AG04450 (cell line): ENCODE data around the gene FPGS. TPM values are rescaled to one million over a fixed set of nuclear protein-coding genes. Genes with fewer than 3 reads are reported as not detected.
"Not testable (repeated sequence)": the region's sequence is repeated elsewhere in the genome, so short reads cannot be mapped to it uniquely, and the experiment has no call there.

Experiments used
- CTCF ChIA-PET: fragments of 300-600, 350-600 bp; formaldehyde crosslinking; extraction: SDS; loops from one replicate; lab custom pipeline; 2022; ENCODE audit warnings: antibody characterized with exemption, inconsistent platforms; lab: Charles Lee
- POLR2A ChIA-PET: fragments of 350-600 bp; formaldehyde crosslinking; extraction: SDS; loops from one replicate; lab custom pipeline; 2021; ENCODE audit warnings: antibody characterized with exemption, inconsistent platforms; lab: Yijun Ruan, JAX
- DNase-seq: peaks from one replicate; pipeline ENCODE4 v3.0.0-alpha.2; 2011; ENCODE audit warnings: low read depth, low spot score
- H3K27ac ChIP-seq: one replicate; pipeline ENCODE4 v1.5.1; 2012; ENCODE audit warnings: low read depth, low read length, control low read depth
- H3K27me3 ChIP-seq: one replicate; pipeline ENCODE4 v1.6.0; 2012; ENCODE audit warnings: low read length; ENCODE audit not compliant: control insufficient read depth, insufficient read depth
- H3K4me3 ChIP-seq: 2 replicates; pipeline ENCODE4 v1.5.1; 2011; ENCODE audit warnings: mild to moderate bottlenecking, low read depth, low read length, control low read depth
- H3K9me3 ChIP-seq: 2 replicates; pipeline ENCODE4 v1.5.1; 2012; ENCODE audit warnings: low read length; ENCODE audit not compliant: control insufficient read depth, insufficient read depth
- CTCF ChIP-seq: IDR thresholded peaks from 2 replicates; pipeline ENCODE4 v1.5.1; 2011; ENCODE audit warnings: low read depth, low read length, control low read depth, inconsistent platforms
- polyA plus RNA-seq: library from polyadenylated mRNA; depleted of rRNA; stranded (reverse); fragments of >200 nt; gene quantifications from 2 replicates; pipeline ENCODE4 v1.2.3, GENCODE V29; 2011

The FPGS gene
- polyA plus RNA-seq, 1 experiment: 24.8 TPM

DNA sequence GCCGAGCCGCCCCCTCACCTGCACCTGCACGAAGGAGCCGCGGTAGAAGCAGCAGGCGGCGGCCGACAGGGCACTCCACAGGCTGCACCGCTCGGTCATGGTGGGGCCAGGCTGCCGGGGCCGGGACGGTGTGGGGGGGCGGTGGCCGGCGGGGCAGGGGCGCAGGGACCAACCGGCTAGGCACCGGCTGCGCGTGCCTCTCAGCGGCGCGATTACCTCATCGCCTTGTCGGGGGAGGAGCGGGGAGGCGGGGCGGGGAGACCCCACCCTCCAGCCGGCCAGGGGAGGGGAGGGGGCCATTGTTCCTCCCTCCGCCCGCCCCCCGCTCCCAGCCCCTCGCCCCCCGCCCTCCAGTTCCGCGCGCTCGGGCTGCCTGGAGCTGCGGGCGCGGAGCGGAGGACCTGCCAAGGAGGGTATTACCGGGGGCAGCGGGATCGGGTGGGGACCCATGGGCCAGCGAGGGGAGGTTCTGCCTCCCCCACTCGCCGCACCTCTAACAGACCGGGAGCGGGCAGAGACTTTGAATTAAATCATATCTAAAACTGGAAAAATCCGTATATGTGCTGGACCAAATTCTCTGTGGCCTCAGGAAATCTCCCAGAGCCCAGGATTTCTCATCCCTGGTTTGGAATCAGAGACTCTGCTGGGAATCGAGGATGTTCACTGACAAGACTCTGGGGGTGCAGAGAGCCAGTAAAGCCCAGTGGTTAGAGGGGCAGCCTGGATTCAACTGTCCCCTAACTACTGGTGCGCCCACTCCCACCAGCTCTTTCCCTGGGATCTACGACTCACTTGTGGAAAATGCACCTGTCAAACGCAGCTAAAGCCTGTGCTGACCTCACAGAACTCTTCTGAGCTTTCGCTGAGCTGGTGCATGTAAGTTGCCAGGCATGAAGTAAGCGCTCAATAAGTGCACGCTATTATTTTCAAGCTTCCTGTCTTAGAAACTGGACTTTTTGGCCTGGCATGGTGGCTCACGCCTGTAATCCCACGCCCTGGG, 47.3 kb upstream of the FPGS start:
- POLR2A ChIA-PET: no interaction called here
- H3K27me3 ChIP-seq: peaks cover 31% of the 10 kb centered on the region
- no peak overlapping the region for H3K27ac ChIP-seq
- DNase-seq: no peak
- no peak overlapping the region for H3K4me3 ChIP-seq
- CTCF ChIA-PET: interaction anchor here (0.6 kb wide), 1 partner anchor 163 kb away, joined by 6 read pairs; no protein-coding TSS in a partner anchor
- no peaks in the 10 kb centered on the region; the same call in 1 of the 2 replicates for H3K9me3 ChIP-seq
- no peak for TF ChIP-seq CTCF

GRCh38 chr9:127756233-127756632, 46.4 kb upstream of the FPGS start:
- no peak for DNase-seq
- Histone ChIP-seq H3K4me3 (no peak overlapping the region), H3K27ac (no peak overlapping the region), H3K27me3 (peaks cover 34% of the 10 kb centered on the region), H3K9me3 (no peaks in the 10 kb centered on the region)
- POLR2A ChIA-PET: interaction anchor here (0.7 kb wide), 1 partner anchor 25 kb away, joined by 4 read pairs; no protein-coding TSS in a partner anchor
- CTCF ChIA-PET: no interaction called here
- no peak for TF ChIP-seq CTCF

DNA sequence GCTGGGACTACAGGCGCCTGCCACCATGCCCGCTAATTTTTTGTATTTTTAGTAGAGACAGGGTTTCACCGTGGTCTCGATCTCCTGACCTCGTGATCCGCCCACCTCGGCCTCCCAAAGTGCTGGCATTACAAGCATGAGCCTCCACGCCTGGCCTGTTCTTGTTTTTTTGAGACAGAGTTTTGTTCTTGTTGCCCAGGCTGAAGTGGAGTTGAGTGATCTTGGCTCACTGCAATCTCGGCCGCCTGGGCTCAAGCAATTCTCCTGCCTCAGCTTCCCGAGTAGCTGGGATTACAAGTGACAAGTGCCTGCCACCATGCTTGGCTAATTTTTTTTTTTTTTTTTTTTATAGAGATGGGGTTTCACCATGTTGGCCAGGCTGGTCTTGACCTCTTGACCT, 45.9 kb upstream of the FPGS start:
- H3K27me3 ChIP-seq: peaks cover 36% of the 10 kb centered on the region
- DNase-seq, H3K9me3 ChIP-seq, CTCF ChIA-PET, H3K27ac ChIP-seq, H3K4me3 ChIP-seq: not testable (repeated sequence)
- POLR2A ChIA-PET: interaction anchor here (0.7 kb wide), 1 partner anchor 26 kb away, joined by 4 read pairs; no protein-coding TSS in a partner anchor

DNA sequence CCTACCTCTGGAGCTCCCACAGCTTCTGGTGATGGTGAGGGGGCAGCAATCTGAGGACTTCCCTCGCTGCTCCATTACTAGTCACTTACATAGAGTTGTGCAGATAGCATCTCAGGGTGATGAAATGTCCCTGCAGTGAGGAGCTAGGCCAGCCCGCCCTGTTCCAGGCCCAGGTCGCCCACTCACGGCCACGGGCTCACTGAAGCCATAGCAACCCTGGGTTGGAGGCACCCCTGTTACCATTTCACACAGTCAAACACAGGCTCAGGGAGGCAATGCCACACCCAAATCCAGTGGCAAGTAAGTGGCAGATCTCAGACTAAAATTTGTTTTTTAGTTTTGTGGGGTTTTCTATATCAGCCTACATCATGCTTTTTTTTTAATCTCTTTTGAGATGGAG, 43.8 kb upstream of the FPGS start:
- CTCF ChIA-PET: no interaction called here
- Histone ChIP-seq H3K27ac (no peak overlapping the region), H3K27me3 (peaks cover 38% of the 10 kb centered on the region), H3K4me3 (no peak overlapping the region), H3K9me3 (no peaks in the 10 kb centered on the region)
- no peak for DNase-seq
- TF ChIP-seq CTCF: no peak
- POLR2A ChIA-PET: no interaction called here

GRCh38 chr9:127761061-127761460, 41.6 kb upstream of the FPGS start:
- POLR2A ChIA-PET: interaction anchor here (0.7 kb wide), 1 partner anchor 113 kb away, joined by 3 read pairs; no protein-coding TSS in a partner anchor
- H3K27ac ChIP-seq: no peak overlapping the region
- no peak for DNase-seq
- H3K9me3 ChIP-seq: no peaks in the 10 kb centered on the region
- CTCF ChIA-PET: no interaction called here
- peaks cover 27% of the 10 kb centered on the region for H3K27me3 ChIP-seq
- no peak overlapping the region for H3K4me3 ChIP-seq
- TF ChIP-seq CTCF: no peak
